ENCODE data around the gene ABLIM1. TPM values are rescaled to one million over a fixed set of nuclear protein-coding genes. Genes with fewer than 3 reads are reported as not detected.

Gene ABLIM1
- total RNA-seq, 1 experiment from 2014 or later = 10.4 TPM

DNA sequence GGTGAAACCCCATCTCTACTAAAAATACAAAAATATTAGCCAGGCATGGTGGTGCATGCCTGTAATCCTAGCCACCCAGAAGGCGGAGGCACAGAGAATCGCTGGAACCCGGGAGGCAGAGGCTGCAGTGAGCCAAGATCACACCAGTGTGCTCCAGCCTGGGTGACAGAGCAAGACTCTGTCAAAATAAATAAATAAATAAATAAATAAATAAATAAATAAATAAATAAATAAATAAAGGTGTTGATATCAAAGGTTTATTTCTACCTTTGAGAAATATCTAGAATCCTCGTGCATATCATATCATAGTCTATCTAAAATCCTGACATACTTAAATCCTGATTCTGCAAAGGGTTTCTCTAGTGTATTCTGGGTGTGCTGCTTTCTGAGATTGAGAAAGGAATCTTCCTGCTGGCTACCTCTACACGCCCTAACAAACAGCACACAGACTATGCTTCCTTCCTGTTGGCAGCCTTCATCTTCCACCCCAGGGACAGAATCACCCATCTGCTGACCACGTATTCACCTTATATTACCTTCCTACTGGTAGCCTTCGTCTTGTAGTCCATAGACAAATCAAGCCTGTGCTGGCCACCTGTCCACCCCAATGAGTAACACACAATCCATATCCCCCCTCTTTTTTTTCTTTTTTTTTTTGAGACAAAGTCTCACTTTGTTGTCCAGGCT is 8.7 kb downstream of the ABLIM1 start:
- DNase-seq (ENCODE audit: low read depth in 1 of 2, low spot score in 2 of 2) = peak in 1 of 2 experiments; percentile 20
- H3K36me3 ChIP-seq = no peaks in the 10 kb centered on the region

GRCh38 chr10:114648368-114648767 is 9.7 kb downstream of the ABLIM1 start:
- H3K27ac ChIP-seq = peak overlapping the region; percentile 48

More for the DNA sequence above, 8.7 kb downstream of the ABLIM1 start:
- no peaks in the 10 kb centered on the region for H3K9me3 ChIP-seq (replicated peaks)
- H3K4me3 ChIP-seq = no peak overlapping the region
- H3K27me3 ChIP-seq (replicated peaks) = no peaks in the 10 kb centered on the region
- peaks cover 55% of the 10 kb centered on the region for H3K4me1 ChIP-seq (replicated peaks)
- peak overlapping the region; percentile 72 for H3K27ac ChIP-seq

DNA sequence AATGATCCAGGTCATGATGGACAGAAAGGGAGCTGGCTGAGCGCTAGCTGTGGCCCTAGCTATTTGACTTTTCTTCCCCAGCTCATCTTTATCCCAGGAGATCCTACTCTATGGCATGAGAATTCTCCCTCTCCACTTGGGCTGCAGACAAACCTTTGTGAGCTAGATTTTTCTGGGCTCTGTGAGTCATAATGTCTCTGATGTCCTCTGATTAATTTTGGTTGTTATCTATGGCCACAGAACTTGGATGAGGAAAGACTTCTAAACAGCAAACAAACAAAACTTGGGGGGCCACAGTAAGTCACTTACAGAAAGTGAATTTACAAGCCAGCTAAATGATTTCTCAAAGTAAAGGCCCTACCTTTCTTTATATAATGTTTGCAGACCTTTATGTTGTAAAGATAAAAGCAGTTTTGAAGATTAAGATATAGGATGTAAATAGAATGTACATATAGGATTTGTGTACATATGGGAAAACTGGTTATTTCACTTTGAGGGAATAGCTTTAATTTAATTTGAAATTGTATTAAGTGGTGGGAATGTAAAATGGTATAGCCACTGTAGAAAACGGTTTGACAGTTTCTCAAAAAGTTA is 10.4 kb downstream of the ABLIM1 start:
- DNase-seq (ENCODE audit: low read depth in 1 of 2, low spot score in 2 of 2) = peak in 1 of 2 experiments; percentile 70
- no peak overlapping the region for H3K4me3 ChIP-seq
- H3K36me3 ChIP-seq = no peaks in the 10 kb centered on the region
- H3K27me3 ChIP-seq (replicated peaks) = no peaks in the 10 kb centered on the region
- no peaks in the 10 kb centered on the region for H3K9me3 ChIP-seq (replicated peaks)
- peak overlapping the region; percentile 48; the same call in 1 of the 2 replicates for H3K27ac ChIP-seq
- H3K4me1 ChIP-seq (replicated peaks) = peaks cover 55% of the 10 kb centered on the region

More at GRCh38 chr10:114648368-114648767, 9.7 kb downstream of the ABLIM1 start:
- H3K27me3 ChIP-seq (replicated peaks) = no peaks in the 10 kb centered on the region
- DNase-seq (ENCODE audit: low read depth in 1 of 2, low spot score in 2 of 2) = peak in 1 of 2 experiments; percentile 72
- no peaks in the 10 kb centered on the region for H3K9me3 ChIP-seq (replicated peaks)
- H3K36me3 ChIP-seq = no peaks in the 10 kb centered on the region
- H3K4me3 ChIP-seq = no peak overlapping the region
- peaks cover 55% of the 10 kb centered on the region for H3K4me1 ChIP-seq (replicated peaks)

DNA sequence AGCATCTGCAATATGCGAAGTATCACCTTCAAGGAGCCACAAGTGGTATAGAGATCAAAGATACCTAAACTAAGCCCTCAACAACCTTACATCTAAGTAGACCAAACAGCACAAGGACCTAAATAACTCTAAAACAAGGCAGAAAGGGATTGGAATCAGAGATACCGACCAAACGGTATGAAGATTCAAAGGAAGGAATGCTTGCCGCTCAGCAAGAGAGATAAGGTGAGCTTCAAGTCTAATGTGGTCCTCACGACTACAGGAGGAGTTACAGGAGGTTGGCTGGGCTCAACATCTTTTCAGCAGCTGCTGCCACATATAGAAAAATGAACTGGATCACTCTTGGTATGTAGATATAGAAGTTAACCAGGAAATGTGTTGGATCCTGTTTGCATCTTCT is 11.6 kb downstream of the ABLIM1 start:
- H3K4me1 ChIP-seq (replicated peaks) = peaks cover 55% of the 10 kb centered on the region
- H3K27me3 ChIP-seq (replicated peaks) = no peaks in the 10 kb centered on the region
- no peaks in the 10 kb centered on the region for H3K36me3 ChIP-seq
- H3K27ac ChIP-seq = no peak overlapping the region
- no peak overlapping the region for H3K4me3 ChIP-seq
- no peaks in the 10 kb centered on the region for H3K9me3 ChIP-seq (replicated peaks)
- no peak for DNase-seq (ENCODE audit: low read depth in 1 of 2, low spot score in 2 of 2)

GRCh38 chr10:114645706-114646105 is 12.4 kb downstream of the ABLIM1 start:
- DNase-seq (ENCODE audit: low read depth in 1 of 2, low spot score in 2 of 2) = no peak
- Histone ChIP-seq H3K27ac (no peak overlapping the region), H3K4me1 (replicated peaks) (peaks cover 54% of the 10 kb centered on the region)

GRCh38 chr10:114643158-114643557 is 14.9 kb downstream of the ABLIM1 start:
- Histone ChIP-seq H3K4me1 (replicated peaks) (peaks cover 52% of the 10 kb centered on the region), H3K4me3 (no peak overlapping the region), H3K27ac (no peak overlapping the region), H3K36me3 (no peaks in the 10 kb centered on the region), H3K27me3 (replicated peaks) (no peaks in the 10 kb centered on the region), H3K9me3 (replicated peaks) (no peaks in the 10 kb centered on the region)
- DNase-seq (ENCODE audit: low read depth in 1 of 2, low spot score in 2 of 2) = no peak

More at GRCh38 chr10:114645706-114646105, 12.4 kb downstream of the ABLIM1 start:
- Histone ChIP-seq H3K27me3 (replicated peaks) (no peaks in the 10 kb centered on the region), H3K36me3 (no peaks in the 10 kb centered on the region), H3K9me3 (replicated peaks) (no peaks in the 10 kb centered on the region), H3K4me3 (no peak overlapping the region)

DNA sequence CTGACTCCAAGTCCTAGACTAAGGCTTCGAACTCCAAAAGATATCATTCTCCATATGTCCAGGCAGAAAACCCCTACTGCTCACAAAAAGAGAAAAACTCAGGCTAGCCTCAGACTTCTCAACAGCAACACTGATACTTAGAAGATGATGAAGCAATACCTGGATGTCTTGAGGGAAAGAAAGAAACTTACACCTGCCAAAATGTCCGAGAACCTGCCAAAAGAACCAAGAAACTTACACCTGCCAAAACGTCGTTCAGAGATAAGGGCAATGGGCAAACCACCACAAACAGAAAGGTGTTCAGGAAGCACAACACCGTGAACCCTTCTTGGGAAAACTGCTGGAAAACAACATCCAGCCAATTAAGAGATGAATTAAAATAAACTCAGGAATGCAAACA is 15.3 kb downstream of the ABLIM1 start:
- no peaks in the 10 kb centered on the region for H3K36me3 ChIP-seq
- no peak for DNase-seq (ENCODE audit: low read depth in 1 of 2, low spot score in 2 of 2)
- no peaks in the 10 kb centered on the region for H3K9me3 ChIP-seq (replicated peaks)
- H3K27ac ChIP-seq = no peak overlapping the region
- H3K4me3 ChIP-seq = no peak overlapping the region
- H3K4me1 ChIP-seq (replicated peaks) = peaks cover 52% of the 10 kb centered on the region
- no peaks in the 10 kb centered on the region for H3K27me3 ChIP-seq (replicated peaks)

GRCh38 chr10:114638821-114639625 is 19.1 kb downstream of the ABLIM1 start:
- peak; percentile 89 to 95 for DNase-seq (ENCODE audit: low read depth in 1 of 2, low spot score in 2 of 2)
- no peaks in the 10 kb centered on the region for H3K36me3 ChIP-seq
- H3K27me3 ChIP-seq (replicated peaks) = no peaks in the 10 kb centered on the region
- H3K4me1 ChIP-seq (replicated peaks) = peaks cover 55% of the 10 kb centered on the region
- H3K9me3 ChIP-seq (replicated peaks) = no peaks in the 10 kb centered on the region
- H3K4me3 ChIP-seq = no peak overlapping the region
- peak overlapping the region; percentile 96 for H3K27ac ChIP-seq

- H3K4me3 ChIP-seq = no peak overlapping the region
- peaks cover 80% of the 10 kb centered on the region for H3K4me1 ChIP-seq (replicated peaks)
- H3K27me3 ChIP-seq (replicated peaks) = no peaks in the 10 kb centered on the region
- peak overlapping the region; percentile 95; the same call in 1 of the 2 replicates for H3K27ac ChIP-seq
- no peaks in the 10 kb centered on the region for H3K36me3 ChIP-seq
- DNase-seq (ENCODE audit: low read depth in 1 of 2, low spot score in 2 of 2) = no peak
- H3K9me3 ChIP-seq (replicated peaks) = no peaks in the 10 kb centered on the region
These were observed 22.1 kb downstream of the ABLIM1 start for GRCh38 chr10:114635797-114636550.

DNA sequence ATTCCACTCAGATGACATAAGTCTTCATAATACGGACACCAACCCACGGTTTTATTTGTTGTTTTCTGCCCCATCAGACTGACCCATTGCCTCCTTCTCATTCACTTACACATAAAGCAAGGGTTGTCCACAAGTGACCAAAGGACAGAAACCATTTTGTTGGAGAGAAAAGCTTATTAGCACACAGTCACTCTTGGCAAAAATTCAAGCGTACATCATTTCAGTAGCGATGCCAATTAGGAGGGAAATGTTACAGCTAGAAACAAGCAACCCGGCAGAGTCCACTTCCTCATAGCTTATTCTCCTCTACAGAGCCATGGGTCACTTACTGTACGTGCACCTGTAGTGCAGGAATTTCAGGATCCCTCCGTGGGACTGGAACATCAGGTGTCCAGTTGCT is 23.0 kb downstream of the ABLIM1 start:
- no peak for DNase-seq (ENCODE audit: low read depth in 1 of 2, low spot score in 2 of 2)
- H3K27ac ChIP-seq = peak overlapping the region; percentile 95
- H3K36me3 ChIP-seq = no peaks in the 10 kb centered on the region
- H3K27me3 ChIP-seq (replicated peaks) = no peaks in the 10 kb centered on the region
- H3K4me1 ChIP-seq (replicated peaks) = peaks cover 86% of the 10 kb centered on the region
- no peaks in the 10 kb centered on the region for H3K9me3 ChIP-seq (replicated peaks)
- no peak overlapping the region for H3K4me3 ChIP-seq

DNA sequence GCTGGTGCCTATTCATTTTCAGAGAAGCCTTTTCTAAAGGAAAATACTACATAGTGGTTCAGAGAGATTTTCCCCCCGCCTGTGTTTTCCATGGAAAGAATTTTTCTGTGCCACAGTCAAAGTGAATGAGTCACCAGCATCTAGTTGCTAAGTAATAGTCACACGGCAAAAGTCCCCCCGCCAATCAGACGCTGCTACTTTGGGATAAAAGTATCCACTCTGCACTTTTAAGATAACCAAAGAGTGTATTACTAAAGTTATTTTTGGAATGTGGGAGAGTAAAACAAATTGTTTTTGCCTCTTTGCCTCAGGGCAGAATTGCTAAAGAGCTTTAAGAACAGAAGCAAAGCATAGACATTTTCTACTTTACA is 23.5 kb downstream of the ABLIM1 start:
- Histone ChIP-seq H3K9me3 (replicated peaks) (no peaks in the 10 kb centered on the region), H3K27ac (peak overlapping the region; percentile 95), H3K27me3 (replicated peaks) (no peaks in the 10 kb centered on the region), H3K4me3 (no peak overlapping the region), H3K36me3 (peaks cover 3% of the 10 kb centered on the region; the same call in 1 of the 2 replicates), H3K4me1 (replicated peaks) (peaks cover 86% of the 10 kb centered on the region)
- peak; percentile 95 to 96 for DNase-seq (ENCODE audit: low read depth in 1 of 2, low spot score in 2 of 2)

DNA sequence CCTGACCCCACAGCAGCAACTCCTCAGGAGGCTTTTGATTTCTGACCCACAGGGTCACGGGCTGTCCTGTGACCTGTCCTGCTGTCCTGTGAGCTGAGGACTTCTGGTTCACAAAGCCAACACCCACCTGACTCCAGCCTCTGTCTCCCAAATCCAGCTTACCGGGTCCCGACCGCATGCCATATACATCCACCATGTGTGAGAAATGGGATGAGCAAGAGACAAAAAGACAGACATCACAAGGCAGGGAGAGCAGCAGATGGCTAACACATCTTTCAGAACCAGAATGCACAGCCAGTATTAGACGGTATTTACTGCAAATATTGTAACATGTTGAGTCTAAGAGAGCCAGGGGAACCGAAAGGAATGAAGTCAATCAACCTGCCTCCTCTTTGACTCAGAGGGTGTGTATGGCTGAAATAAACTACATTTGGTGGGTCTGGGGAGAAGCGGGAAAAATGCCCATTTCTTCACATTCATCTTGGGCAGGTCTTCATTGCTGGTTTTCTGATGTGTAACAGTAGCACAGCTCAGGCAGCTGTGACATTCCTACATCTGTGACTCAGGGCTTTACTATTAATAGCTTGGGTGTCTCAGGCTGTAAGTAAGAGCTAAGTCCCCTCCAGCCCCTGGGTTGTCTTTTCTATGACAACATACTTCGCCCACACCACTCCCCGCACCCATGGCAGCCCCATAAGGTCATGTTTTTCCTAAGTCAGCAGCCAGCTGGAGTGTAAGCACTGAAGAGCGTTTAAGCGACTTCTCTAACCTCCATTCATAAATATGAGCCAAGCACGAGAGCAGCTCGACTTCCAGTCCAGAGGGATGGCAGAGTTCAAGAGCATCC is 25.0 kb downstream of the ABLIM1 start:
- Histone ChIP-seq H3K4me1 (replicated peaks) (peaks cover 73% of the 10 kb centered on the region), H3K9me3 (replicated peaks) (no peaks in the 10 kb centered on the region), H3K27me3 (replicated peaks) (no peaks in the 10 kb centered on the region), H3K36me3 (peaks cover 4% of the 10 kb centered on the region; the same call in 1 of the 2 replicates), H3K27ac (peak overlapping the region; percentile 95), H3K4me3 (peak overlapping the region; percentile 5)
- peak; percentile 93 to 94 for DNase-seq (ENCODE audit: low read depth in 1 of 2, low spot score in 2 of 2)
